GM19324 (cell line): ENCODE measurements around the gene AP1G2.

ENCODE experiments used
- ATAC-seq: cut with Tn5 transposase; IDR thresholded peaks from one replicate; pipeline ENCODE4 v1.9.1; 2021; ENCODE audit warnings: mild to moderate bottlenecking, moderate library complexity; ENCODE audit not compliant: unreplicated experiment, low FRiP score

The AP1G2 gene

GRCh38 chr14:23571701-23572523 lies 4.3 kb upstream of the AP1G2 start:
- no peak for ATAC-seq

- no peak for ATAC-seq
These were observed 3.4 kb upstream of the AP1G2 start for GRCh38 chr14:23570806-23571483.

- ATAC-seq = no peak
These were observed 2.0 kb upstream of the AP1G2 start for GRCh38 chr14:23569443-23570151.

GRCh38 chr14:23568600-23569331 lies 1.2 kb upstream of the AP1G2 start:
- ATAC-seq = no peak

GRCh38 chr14:23568021-23568599 lies 519 bp upstream of the AP1G2 start:
- ATAC-seq = no peak

- peak; percentile 13 for ATAC-seq
These were observed 809 bp downstream of the AP1G2 start for GRCh38 chr14:23566778-23567185.

- ATAC-seq = no peak
These were observed 1.3 kb downstream of the AP1G2 start for GRCh38 chr14:23566112-23566777.

GRCh38 chr14:23565626-23566025 lies 2.0 kb downstream of the AP1G2 start:
- no peak for ATAC-seq

- no peak for ATAC-seq
These were observed 2.7 kb downstream of the AP1G2 start for GRCh38 chr14:23564876-23565275.

- no peak for ATAC-seq
These were observed 3.3 kb downstream of the AP1G2 start for GRCh38 chr14:23564181-23564812.

- no peak for ATAC-seq
These were observed 4.0 kb downstream of the AP1G2 start for GRCh38 chr14:23563473-23564180.

GRCh38 chr14:23562822-23563472 lies 4.6 kb downstream of the AP1G2 start:
- ATAC-seq = no peak

DNA sequence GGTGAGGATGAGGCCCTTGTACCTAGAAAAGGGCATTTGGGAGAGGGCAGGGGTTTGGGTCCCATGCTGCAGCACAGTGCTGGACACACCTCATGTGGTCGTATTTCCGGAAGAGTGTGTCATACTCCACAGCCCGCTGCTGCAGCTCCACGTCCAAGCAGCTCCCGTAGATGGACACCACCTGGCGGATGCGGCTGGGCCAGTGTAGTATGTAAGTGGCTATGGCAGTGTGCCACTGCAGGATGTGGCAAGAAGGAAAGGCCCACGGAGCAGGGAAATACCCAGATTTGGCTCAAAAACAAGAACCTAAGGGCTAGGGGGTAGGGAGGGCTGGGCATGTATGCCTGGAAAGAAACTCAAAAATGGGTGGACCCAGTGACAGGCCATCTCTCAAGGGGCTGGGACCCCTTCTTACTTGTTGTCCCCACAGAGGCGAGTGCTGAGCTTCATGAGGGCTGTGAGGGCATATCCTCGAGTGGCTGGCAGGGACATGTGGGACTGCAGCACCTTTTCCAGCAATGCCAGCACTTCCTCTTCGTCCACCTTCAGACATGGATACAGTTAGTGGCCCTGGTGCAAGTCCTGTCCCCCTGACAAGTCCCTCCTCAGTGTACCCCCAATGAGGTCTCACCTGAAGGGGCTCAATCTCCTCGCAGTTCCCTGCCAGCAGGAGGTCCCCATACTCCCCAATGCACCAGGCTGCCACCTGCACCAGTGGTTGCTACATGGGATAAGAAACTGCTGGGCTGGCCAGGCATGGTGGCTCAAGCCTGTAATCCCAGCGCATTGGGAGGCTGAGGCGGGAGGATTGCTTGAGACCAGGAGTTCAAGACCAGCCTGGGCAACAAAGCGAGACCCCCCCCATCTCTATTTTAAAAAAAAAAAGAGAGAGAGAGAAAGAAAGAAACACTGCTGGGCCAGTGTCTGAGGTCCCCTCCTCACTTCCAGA lies 5.4 kb downstream of the AP1G2 start:
- ATAC-seq = no peak

GRCh38 chr14:23561259-23561658 lies 6.3 kb downstream of the AP1G2 start:
- no peak for ATAC-seq

GRCh38 chr14:23559926-23560520 lies 7.6 kb downstream of the AP1G2 start:
- ATAC-seq = no peak

- no peak for ATAC-seq
These were observed 8.3 kb downstream of the AP1G2 start for GRCh38 chr14:23559010-23559925.
